B cell (primary cell): ENCODE measurements around the gene CTNNA2. TPM values are rescaled to one million over a fixed set of nuclear protein-coding genes. Genes with fewer than 3 reads are reported as not detected.

Source experiments
- ATAC-seq: fragments of 200-7000 bp; cut with Tn5 transposase; one replicate; pipeline ENCODE4 v1.10.0; 2021; ENCODE audit warnings: low read depth, mild to moderate bottlenecking, moderate number of reproducible peaks, moderate library complexity
- CTCF ChIA-PET: fragments of 350-600 bp; sonication (Branson Sonifier 250); formaldehyde crosslinking; loops from one replicate; lab custom pipeline; 2021; ENCODE audit warnings: antibody characterized with exemption, inconsistent platforms; lab: Charles Lee
- POLR2A ChIA-PET: fragments of 350-600 bp; sonication (Branson Sonifier 250); formaldehyde crosslinking; loops from one replicate; lab custom pipeline; 2021; ENCODE audit warnings: antibody characterized with exemption; lab: Charles Lee
- DNase-seq: peaks from one replicate; pipeline ENCODE4 v3.0.0; 2013
- H2AFZ ChIP-seq: 2 replicates; pipeline ENCODE4 v1.6.1; 2012; ENCODE audit warnings: mild to moderate bottlenecking, low read depth, low read length; ENCODE audit not compliant: insufficient read depth, poor library complexity, severe bottlenecking
- H3K27ac ChIP-seq, 2 donors: 1 replicate in 1 of 2; 2 replicates in 1 of 2; pipeline ENCODE4 v1.5.1; 2012 to 2013; ENCODE audit warnings: low read length in 2 of 2, mild to moderate bottlenecking in 2 of 2, moderate library complexity in 1 of 2
- H3K27me3 ChIP-seq, 4 experiments: fragments of 200-600 bp in 1 of 4; sonication (generic) in 1 of 4; replicated peaks in 1 of 4; 1 replicate in 2 of 4; 2 replicates in 2 of 4; pipeline versions ENCODE4 v1.6.1 to v1.7.0; 2013 to 2016; ENCODE audit warnings: low read length in 3 of 4, mild to moderate bottlenecking in 2 of 4, mixed read lengths in 1 of 4, moderate library complexity in 1 of 4; ENCODE audit not compliant: insufficient read depth in 4 of 4, control insufficient read depth in 3 of 4; ENCODE audit errors: control extremely low read depth in 1 of 4
- H3K36me3 ChIP-seq, 2 experiments: replicated peaks in 1 of 2; 1 replicate in 1 of 2; 2 replicates in 1 of 2; pipeline versions ENCODE4 v1.6.1 to v1.7.1; 2013; ENCODE audit warnings: low read length in 1 of 2; ENCODE audit not compliant: insufficient read depth in 2 of 2, control insufficient read depth in 1 of 2; ENCODE audit errors: control extremely low read depth in 1 of 2, extremely low read depth in 1 of 2
- H3K4me1 ChIP-seq, 2 donors: fragments of 200-600 bp in 1 of 2; sonication (generic) in 1 of 2; 1 replicate in 1 of 2; 2 replicates in 1 of 2; pipeline versions ENCODE4 v1.5.1 to v1.6.1; 2013 to 2017; ENCODE audit warnings: low read length in 2 of 2; ENCODE audit not compliant: control insufficient read depth in 2 of 2, insufficient read depth in 2 of 2
- H3K4me2 ChIP-seq: replicated peaks from 2 replicates; pipeline ENCODE3; 2012; ENCODE audit warnings: mild to moderate bottlenecking, low read depth, low read length; ENCODE audit not compliant: poor library complexity, severe bottlenecking
- H3K4me3 ChIP-seq, 5 experiments: fragments of 200-600 bp in 1 of 5; sonication (generic) in 1 of 5; 1 replicate in 3 of 5; 2 replicates in 2 of 5; pipeline versions ENCODE4 v1.5.1 to v1.7.0; 2011 to 2016; ENCODE audit warnings: low read length in 4 of 5, mild to moderate bottlenecking in 4 of 5, low read depth in 2 of 5, control low read depth in 1 of 5, moderate library complexity in 1 of 5; ENCODE audit not compliant: insufficient read depth in 1 of 5; ENCODE audit errors: control extremely low read depth in 1 of 5, extremely low read depth in 1 of 5
- H3K79me2 ChIP-seq: fragments of 200-600 bp; sonication (generic); one replicate; pipeline ENCODE4 v1.6.0; 2016; ENCODE audit warnings: low read length; ENCODE audit not compliant: control insufficient read depth, insufficient read depth
- H3K9ac ChIP-seq: fragments of 200-600 bp; sonication (generic); 2 replicates; pipeline ENCODE4 v1.6.1; 2017; ENCODE audit warnings: mild to moderate bottlenecking, low read length, moderate library complexity
- H3K9me3 ChIP-seq, 3 donors: one replicate each; pipeline versions ENCODE4 v1.6.1 to v1.7.1; 2013; ENCODE audit warnings: low read length in 2 of 3; ENCODE audit not compliant: control insufficient read depth in 2 of 3, insufficient read depth in 1 of 3; ENCODE audit errors: control extremely low read depth in 1 of 3
- H4K20me1 ChIP-seq: 2 replicates; pipeline ENCODE4 v1.6.0; 2012; ENCODE audit warnings: mild to moderate bottlenecking, low read length; ENCODE audit not compliant: insufficient read depth, control insufficient read depth, poor library complexity, severe bottlenecking
- H3K27ac Mint-ChIP-seq: one replicate; pipeline ENCODE4 v1.8.0; 2021; ENCODE audit warnings: mixed read lengths
- H3K27me3 Mint-ChIP-seq: one replicate; pipeline ENCODE4 v1.8.0; 2021; ENCODE audit warnings: mixed read lengths
- H3K4me1 Mint-ChIP-seq: one replicate; pipeline ENCODE4 v1.8.0; 2021; ENCODE audit warnings: mixed read lengths
- H3K4me3 Mint-ChIP-seq: one replicate; pipeline ENCODE4 v1.8.0; 2021; ENCODE audit warnings: mixed read lengths
- H3K9me3 Mint-ChIP-seq: one replicate; pipeline ENCODE4 v1.8.0; 2022; ENCODE audit warnings: mixed read lengths; ENCODE audit not compliant: insufficient read depth
- CTCF ChIP-seq: fragments of 200-600 bp; IDR thresholded peaks from one replicate; pipeline ENCODE4 v1.8.0; 2022; ENCODE audit warnings: antibody characterized with exemption, mild to moderate bottlenecking
- EZH2 ChIP-seq: IDR thresholded peaks from 2 replicates; pipeline ENCODE4 v1.6.1; 2012; ENCODE audit warnings: borderline replicate concordance, low read depth, mild to moderate bottlenecking, moderate library complexity, low read length; ENCODE audit not compliant: insufficient read depth, poor library complexity, severe bottlenecking
- WGBS: methylation state at CpG from one replicate; pipeline ENCODE4 v1.1.5; 2013; ENCODE audit warnings: missing lambda C conversion rate; ENCODE audit not compliant: insufficient coverage; 5-methylcytosine and 5-hydroxymethylcytosine counted together
- intact Hi-C: fragments of 100-400 bp; cut with micrococcal nuclease; formaldehyde crosslinking; loops from one replicate; pipeline ENCODE4 v1.10.0; 2022
- polyA plus RNA-seq: library from polyadenylated mRNA; depleted of rRNA; stranded (reverse); fragments of >200 nt; gene quantifications from 2 replicates; pipeline ENCODE4 v1.2.3, GENCODE V29; 2012
- total RNA-seq, 2 donors: library from RNA; stranded (reverse); fragments of 120-200 nt in 1 of 2; gene quantifications; 1 replicate in 1 of 2; 2 replicates in 1 of 2; pipeline versions ENCODE4 v1.2.3 to v1.2.4, GENCODE V29; 2013 to 2022

Gene CTNNA2
- total and polyA plus RNA-seq, 2 donors (not counting 1 experiment from before 2014, with no cell fraction given), result not detected

- intact Hi-C loops, result no loop called here
- ATAC-seq, result no peak
Measured at GRCh38 chr2:80193566-80193965, 680.7 kb downstream of the CTNNA2 start.

GRCh38 chr2:80195034-80195433 lies 682.2 kb downstream of the CTNNA2 start:
- TF ChIP-seq EZH2 (no peak), CTCF (no peak)
- CTCF ChIA-PET, result no interaction called here
- Mint-ChIP-seq H3K9me3 (peaks cover 7% of the 10 kb centered on the region), H3K4me1 (no peaks in the 10 kb centered on the region), H3K4me3 (no peak overlapping the region), H3K27ac (no peak overlapping the region), H3K27me3 (no peaks in the 10 kb centered on the region)
- no peak overlapping the region for H2AFZ ChIP-seq
- no peak overlapping the region for H3K4me2 ChIP-seq
- DNase-seq, result no peak
- no peaks in the 10 kb centered on the region for H4K20me1 ChIP-seq
- WGBS, result no CpG with 5 or more reads among the region's 2 CpGs
- POLR2A ChIA-PET, result no interaction called here
- H3K27ac ChIP-seq, result no peak overlapping the region
- no peaks in the 10 kb centered on the region for H3K27me3 ChIP-seq
- no peak for ATAC-seq
- H3K4me1 ChIP-seq, result no peaks in the 10 kb centered on the region
- no peaks in the 10 kb centered on the region for H3K79me2 ChIP-seq
- intact Hi-C loops, result no loop called here
- no peaks in the 10 kb centered on the region for H3K36me3 ChIP-seq
- peaks cover 0 to 2% (median 0%) of the 10 kb centered on the region in 3 donors for H3K9me3 ChIP-seq
- no peak overlapping the region for H3K9ac ChIP-seq
- H3K4me3 ChIP-seq, result no peak overlapping the region

More at GRCh38 chr2:80193566-80193965, 680.7 kb downstream of the CTNNA2 start:
- no peaks in the 10 kb centered on the region for H3K36me3 ChIP-seq
- H3K9ac ChIP-seq, result no peak overlapping the region
- H3K4me3 ChIP-seq, result no peak overlapping the region
- no peaks in the 10 kb centered on the region for H3K4me1 ChIP-seq
- no peak for DNase-seq
- no peak overlapping the region for H3K27ac ChIP-seq
- CTCF ChIA-PET, result no interaction called here
- Mint-ChIP-seq H3K4me1 (no peaks in the 10 kb centered on the region), H3K27ac (no peak overlapping the region), H3K27me3 (no peaks in the 10 kb centered on the region), H3K9me3 (peaks cover 4% of the 10 kb centered on the region), H3K4me3 (no peak overlapping the region)
- POLR2A ChIA-PET, result no interaction called here
- no peaks in the 10 kb centered on the region for H3K79me2 ChIP-seq
- no peaks in the 10 kb centered on the region for H4K20me1 ChIP-seq
- no peaks in the 10 kb centered on the region for H3K27me3 ChIP-seq
- no peak overlapping the region for H2AFZ ChIP-seq
- TF ChIP-seq EZH2 (no peak), CTCF (no peak)
- no peak overlapping the region for H3K4me2 ChIP-seq
- peaks cover 0 to 2% (median 0%) of the 10 kb centered on the region in 3 donors for H3K9me3 ChIP-seq
